Lower leg skin (tissue), 4 donors: ENCODE results near the gene MNT. TPM values are rescaled to one million over a fixed set of nuclear protein-coding genes. Genes with fewer than 3 reads are reported as not detected.

ENCODE experiments used
- DNase-seq, 2 donors: peaks; one replicate each; pipeline ENCODE4 v3.0.0-alpha.2; 2019; ENCODE audit warnings: low spot score in 2 of 2
- H3K4me3 ChIP-seq: fragments of 200-600 bp; sonication (generic); 2 replicates; pipeline ENCODE4 v1.5.1; 2017; ENCODE audit warnings: mild to moderate bottlenecking, low read depth; ENCODE audit not compliant: poor library complexity, severe bottlenecking
- POLR2A ChIP-seq, 2 donors: fragments of 450-650 bp; IDR thresholded peaks; one replicate each; pipeline ENCODE4 v1.6.1; 2016 to 2017; ENCODE audit warnings: antibody characterized with exemption in 2 of 2, mild to moderate bottlenecking in 1 of 2, moderate library complexity in 1 of 2
- WGBS, 2 donors: methylation state at CpG; one replicate each; pipeline ENCODE4 v1.1.5; 2018; 5-methylcytosine and 5-hydroxymethylcytosine counted together
- intact Hi-C: fragments of 100-400 bp; cut with DNase I; formaldehyde crosslinking; loops from one replicate; pipeline ENCODE4 v1.15.0; 2023; ENCODE audit warnings: low total_unique reads
- total RNA-seq, 4 donors: library from RNA; depleted of rRNA; stranded (reverse); fragments of >200 nt; gene quantifications; one replicate each; pipeline ENCODE4 v1.1.0, GENCODE V29; 2016
- TF ChIP-seq, protein P1 (sequence below), 3 donors: fragments of 450-650 bp; IDR thresholded peaks; one replicate each; pipeline ENCODE4 v1.5.1; 2016; ENCODE audit warnings: antibody characterized with exemption in 3 of 3, mild to moderate bottlenecking in 3 of 3, moderate library complexity in 2 of 3

Gene MNT
- total RNA-seq, 4 donors from 2014 or later = 10.3 to 28.6 (median 15.4) TPM

GRCh38 chr17:2362881-2363280, 38.0 kb downstream of the MNT start:
- no peak overlapping the region for H3K4me3 ChIP-seq
- intact Hi-C loops = no loop called here
- no peak for DNase-seq
- 96% methylated on average over 11 to 14 of the region's 14 CpGs for WGBS, 2 donors
- no peak for TF ChIP-seq POLR2A (IDR thresholded peaks at IDR 0.05)
- TF ChIP-seq, protein P1, sequence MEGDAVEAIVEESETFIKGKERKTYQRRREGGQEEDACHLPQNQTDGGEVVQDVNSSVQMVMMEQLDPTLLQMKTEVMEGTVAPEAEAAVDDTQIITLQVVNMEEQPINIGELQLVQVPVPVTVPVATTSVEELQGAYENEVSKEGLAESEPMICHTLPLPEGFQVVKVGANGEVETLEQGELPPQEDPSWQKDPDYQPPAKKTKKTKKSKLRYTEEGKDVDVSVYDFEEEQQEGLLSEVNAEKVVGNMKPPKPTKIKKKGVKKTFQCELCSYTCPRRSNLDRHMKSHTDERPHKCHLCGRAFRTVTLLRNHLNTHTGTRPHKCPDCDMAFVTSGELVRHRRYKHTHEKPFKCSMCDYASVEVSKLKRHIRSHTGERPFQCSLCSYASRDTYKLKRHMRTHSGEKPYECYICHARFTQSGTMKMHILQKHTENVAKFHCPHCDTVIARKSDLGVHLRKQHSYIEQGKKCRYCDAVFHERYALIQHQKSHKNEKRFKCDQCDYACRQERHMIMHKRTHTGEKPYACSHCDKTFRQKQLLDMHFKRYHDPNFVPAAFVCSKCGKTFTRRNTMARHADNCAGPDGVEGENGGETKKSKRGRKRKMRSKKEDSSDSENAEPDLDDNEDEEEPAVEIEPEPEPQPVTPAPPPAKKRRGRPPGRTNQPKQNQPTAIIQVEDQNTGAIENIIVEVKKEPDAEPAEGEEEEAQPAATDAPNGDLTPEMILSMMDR (IDR thresholded peaks at IDR 0.05) = no peak

DNA sequence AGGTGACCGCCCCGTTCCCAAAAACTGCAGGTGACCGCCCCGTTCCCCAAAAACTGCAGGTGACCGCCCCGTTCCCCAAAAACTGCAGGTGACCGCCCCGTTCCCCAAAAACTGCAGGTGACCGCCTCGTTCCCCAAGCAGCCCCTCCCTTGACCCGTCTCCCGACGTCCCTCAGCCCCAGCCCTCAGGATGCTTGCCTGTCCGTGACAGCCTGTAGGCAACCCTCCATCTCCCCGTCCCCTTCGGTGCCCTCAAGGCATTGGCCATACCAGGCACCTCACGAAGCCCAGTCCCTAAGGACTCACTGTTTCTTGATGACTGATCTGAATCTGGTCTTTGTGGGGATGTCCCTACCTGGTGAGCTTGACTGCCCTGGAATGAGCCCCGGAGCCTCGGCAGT, 38.4 kb downstream of the MNT start:
- 98% methylated on average over 19 of the region's 19 CpGs for WGBS, 2 donors
- intact Hi-C loops = no loop called here
- TF ChIP-seq POLR2A (IDR thresholded peaks at IDR 0.05) = no peak
- TF ChIP-seq, protein P1 (IDR thresholded peaks at IDR 0.05) = no peak

GRCh38 chr17:2362016-2362415, 38.8 kb downstream of the MNT start:
- DNase-seq = no peak
- TF ChIP-seq, protein P1 (IDR thresholded peaks at IDR 0.05) = no peak
- no peak for TF ChIP-seq POLR2A (IDR thresholded peaks at IDR 0.05)
- WGBS, 2 donors = 97 to 98% methylated on average over 20 of the region's 20 CpGs
- intact Hi-C loops = no loop called here
- no peak overlapping the region for H3K4me3 ChIP-seq

More for the DNA sequence above, 38.4 kb downstream of the MNT start:
- no peak for DNase-seq
- H3K4me3 ChIP-seq = no peak overlapping the region

- 74 to 83% methylated on average over 20 to 21 of the region's 21 CpGs for WGBS, 2 donors
- no peak for DNase-seq
- H3K4me3 ChIP-seq = no peak overlapping the region
- intact Hi-C loops = no loop called here
- TF ChIP-seq, protein P1 (IDR thresholded peaks at IDR 0.05) = no peak
- TF ChIP-seq POLR2A (IDR thresholded peaks at IDR 0.05) = no peak
These were observed 39.7 kb downstream of the MNT start for GRCh38 chr17:2361010-2361760.

DNA sequence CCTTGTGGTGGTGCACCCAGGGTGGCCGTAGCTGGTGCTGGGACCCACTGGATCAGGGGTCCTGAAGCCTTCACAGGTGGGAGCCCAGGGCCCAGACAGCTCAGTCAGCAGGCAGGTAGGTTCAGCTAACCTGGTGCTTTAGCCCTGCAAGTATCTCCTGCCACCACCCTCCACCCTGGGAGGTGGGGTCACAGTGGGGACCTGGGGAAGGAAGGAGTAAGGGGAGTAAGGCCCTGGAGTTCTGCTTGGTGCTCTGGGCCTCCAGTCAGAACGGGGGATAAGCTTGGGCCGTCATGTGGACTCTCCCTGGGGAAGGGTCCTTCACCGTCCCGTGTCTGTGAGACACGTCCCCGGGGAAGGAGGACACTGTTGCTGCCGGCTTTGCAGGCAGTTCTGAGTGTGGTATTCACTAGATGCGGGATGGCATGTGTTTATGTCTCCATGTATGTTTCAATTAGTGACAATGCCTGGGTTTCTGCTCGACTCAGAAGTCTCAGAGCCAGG, 42.9 kb downstream of the MNT start:
- WGBS, 2 donors = 89% methylated on average over 10 of the region's 10 CpGs

More for the DNA sequence above, 42.9 kb downstream of the MNT start:
- no peak for DNase-seq
- intact Hi-C loops = no loop called here
- TF ChIP-seq, protein P1 (IDR thresholded peaks at IDR 0.05) = no peak
- no peak for TF ChIP-seq POLR2A (IDR thresholded peaks at IDR 0.05)
- no peak overlapping the region for H3K4me3 ChIP-seq
